MG63 (cell line): ENCODE measurements around the gene GYPC. TPM values are rescaled to one million over a fixed set of nuclear protein-coding genes. Genes with fewer than 3 reads are reported as not detected.

Experiments
- DNase-seq: peaks from one replicate; pipeline ENCODE4 v3.0.0-alpha.2; 2020
- H3K27me3 ChIP-seq: fragments of 250-450 bp; sonication (Bioruptor Pico); 2 replicates; pipeline ENCODE4 v1.5.1; 2020; ENCODE audit warnings: mild to moderate bottlenecking, moderate library complexity
- H3K36me3 ChIP-seq: fragments of 250-450 bp; sonication (Bioruptor Pico); 2 replicates; pipeline ENCODE4 v1.5.1; 2020; ENCODE audit warnings: mild to moderate bottlenecking, moderate library complexity
- H3K4me3 ChIP-seq: fragments of 250-450 bp; sonication (Bioruptor Pico); 2 replicates; pipeline ENCODE4 v1.5.1; 2020; ENCODE audit warnings: mild to moderate bottlenecking, moderate library complexity
- H3K9me3 ChIP-seq: fragments of 250-450 bp; sonication (Bioruptor Pico); 2 replicates; pipeline ENCODE4 v1.5.1; 2020; ENCODE audit warnings: mild to moderate bottlenecking, moderate library complexity
- total RNA-seq: library from RNA; depleted of rRNA; stranded (reverse); fragments of >200 nt; shearing (Covaris generic); gene quantifications from 2 replicates; pipeline ENCODE4 v1.2.3, GENCODE V29; 2014; ENCODE audit warnings: low replicate concordance

GYPC gene
- total RNA-seq, 1 experiment from 2014 or later = 118 TPM

DNA sequence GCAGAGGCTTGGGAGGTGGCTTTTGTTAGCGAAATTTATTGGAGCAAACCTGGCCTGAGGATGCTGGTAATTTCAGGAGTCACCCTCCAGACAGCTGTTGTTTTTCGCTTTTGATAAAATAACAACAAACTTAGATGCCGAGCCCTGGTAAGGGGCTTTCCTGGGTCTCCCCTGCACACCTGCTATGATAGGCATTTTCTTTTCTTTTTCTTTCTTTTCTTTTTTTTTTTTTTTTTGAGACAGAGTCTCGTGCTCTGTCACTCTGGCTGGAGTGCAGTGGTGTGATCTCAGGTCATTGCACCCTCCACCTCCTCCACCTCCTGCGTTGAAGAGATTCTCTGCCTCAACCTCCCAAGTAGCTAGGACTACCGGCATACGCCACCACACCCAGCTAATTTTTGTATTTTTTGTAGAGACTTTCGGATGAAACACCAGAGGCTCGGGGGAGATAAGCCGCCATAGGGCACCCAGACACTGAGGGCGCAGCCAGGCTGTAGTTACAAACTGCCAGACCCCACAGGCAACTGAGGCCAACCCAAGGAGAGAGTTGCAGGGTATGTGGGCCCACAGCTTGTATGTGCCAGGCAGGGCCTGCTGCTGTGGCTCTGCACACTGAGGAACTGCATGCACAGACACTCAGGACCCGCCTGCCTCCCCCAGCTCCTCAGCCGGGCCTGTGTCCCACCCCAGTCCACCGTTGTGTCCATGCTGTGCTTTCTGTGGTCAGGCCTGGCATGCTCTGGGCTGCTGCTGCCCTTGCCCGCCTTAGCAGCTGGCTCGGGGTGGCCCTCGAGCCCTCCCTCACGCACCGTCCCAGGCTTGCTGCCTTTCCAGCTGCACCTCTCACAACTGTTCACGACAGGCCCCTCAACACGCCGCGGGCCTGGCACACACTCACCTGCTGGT is 3.9 kb downstream of the GYPC start:
- no peak for DNase-seq
- Histone ChIP-seq H3K36me3 (0 out of 2 replicates have a peak, but pooled peaks cover 5% of the 10 kb centered on the region), H3K4me3 (no peak overlapping the region), H3K27me3 (no peaks in the 10 kb centered on the region), H3K9me3 (no peaks in the 10 kb centered on the region)

- no peak for DNase-seq
- 0 out of 2 replicates have a peak, but pooled peaks cover 5% of the 10 kb centered on the region for H3K36me3 ChIP-seq
- no peaks in the 10 kb centered on the region for H3K27me3 ChIP-seq
- no peak overlapping the region for H3K4me3 ChIP-seq
- no peaks in the 10 kb centered on the region for H3K9me3 ChIP-seq
These were observed 5.0 kb downstream of the GYPC start for GRCh38 chr2:126660971-126661370.

GRCh38 chr2:126661702-126662500 is 5.9 kb downstream of the GYPC start:
- no peak overlapping the region for H3K4me3 ChIP-seq
- DNase-seq = no peak

GRCh38 chr2:126662621-126663020 is 6.7 kb downstream of the GYPC start:
- Histone ChIP-seq H3K36me3 (0 out of 2 replicates have a peak, but pooled peaks cover 5% of the 10 kb centered on the region), H3K9me3 (no peaks in the 10 kb centered on the region), H3K4me3 (no peak overlapping the region), H3K27me3 (no peaks in the 10 kb centered on the region)
- no peak for DNase-seq

More at GRCh38 chr2:126661702-126662500, 5.9 kb downstream of the GYPC start:
- 0 out of 2 replicates have a peak, but pooled peaks cover 5% of the 10 kb centered on the region for H3K36me3 ChIP-seq
- no peaks in the 10 kb centered on the region for H3K27me3 ChIP-seq
- H3K9me3 ChIP-seq = no peaks in the 10 kb centered on the region

GRCh38 chr2:126663184-126663963 is 7.4 kb downstream of the GYPC start:
- Histone ChIP-seq H3K9me3 (no peaks in the 10 kb centered on the region), H3K27me3 (no peaks in the 10 kb centered on the region), H3K4me3 (no peak overlapping the region), H3K36me3 (0 out of 2 replicates have a peak, but pooled peaks cover 5% of the 10 kb centered on the region)
- no peak for DNase-seq

- Histone ChIP-seq H3K36me3 (0 out of 2 replicates have a peak, but pooled peaks cover 5% of the 10 kb centered on the region), H3K27me3 (no peaks in the 10 kb centered on the region), H3K4me3 (no peak overlapping the region), H3K9me3 (no peaks in the 10 kb centered on the region)
- no peak for DNase-seq
These were observed 8.3 kb downstream of the GYPC start for GRCh38 chr2:126664234-126664633.

DNA sequence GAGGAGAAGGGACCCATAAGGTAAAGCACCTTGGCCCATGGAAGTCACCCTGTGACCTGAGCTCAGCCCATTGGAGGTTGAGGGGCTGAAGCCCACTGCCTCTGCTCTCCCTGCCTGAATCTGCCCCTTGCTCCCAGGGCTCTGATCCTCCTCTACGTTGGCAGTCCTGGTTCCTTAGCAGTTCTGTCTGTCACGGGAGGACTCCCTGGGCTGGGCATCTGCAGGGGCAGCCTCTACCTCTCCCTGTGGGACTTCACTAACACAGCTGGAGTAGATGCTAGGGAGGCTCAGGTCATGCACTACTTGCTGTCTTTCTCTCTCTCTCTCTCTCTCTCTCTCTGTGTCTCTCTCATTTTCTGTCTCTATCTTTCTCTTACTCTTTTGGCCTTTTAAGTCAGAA is 8.7 kb downstream of the GYPC start:
- H3K27me3 ChIP-seq = no peaks in the 10 kb centered on the region
- 0 out of 2 replicates have a peak, but pooled peaks cover 5% of the 10 kb centered on the region for H3K36me3 ChIP-seq
- no peak for DNase-seq
- H3K9me3 ChIP-seq = no peaks in the 10 kb centered on the region
- H3K4me3 ChIP-seq = no peak overlapping the region

DNA sequence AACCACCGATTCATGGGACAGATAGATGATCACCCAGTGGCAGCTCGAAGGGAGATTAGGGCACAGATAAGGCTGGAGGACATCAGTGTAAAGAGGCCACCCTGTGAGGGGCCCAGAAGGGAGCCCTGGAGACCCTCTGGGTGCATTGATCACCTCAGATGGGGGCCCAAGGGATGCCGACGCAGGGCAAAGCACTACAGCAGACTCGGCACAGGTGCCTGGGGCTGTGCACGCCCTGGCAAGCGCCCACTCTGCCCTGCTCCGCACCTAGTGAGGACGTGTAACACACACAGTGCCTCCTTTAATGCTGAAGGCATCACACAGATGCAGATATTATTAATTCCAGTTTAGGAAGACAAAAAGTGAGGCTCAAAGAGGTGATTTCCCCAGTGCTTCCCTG is 9.5 kb downstream of the GYPC start:
- H3K4me3 ChIP-seq = no peak overlapping the region
- H3K27me3 ChIP-seq = no peaks in the 10 kb centered on the region
- H3K9me3 ChIP-seq = no peaks in the 10 kb centered on the region
- no peak for DNase-seq
- no peaks in the 10 kb centered on the region for H3K36me3 ChIP-seq

DNA sequence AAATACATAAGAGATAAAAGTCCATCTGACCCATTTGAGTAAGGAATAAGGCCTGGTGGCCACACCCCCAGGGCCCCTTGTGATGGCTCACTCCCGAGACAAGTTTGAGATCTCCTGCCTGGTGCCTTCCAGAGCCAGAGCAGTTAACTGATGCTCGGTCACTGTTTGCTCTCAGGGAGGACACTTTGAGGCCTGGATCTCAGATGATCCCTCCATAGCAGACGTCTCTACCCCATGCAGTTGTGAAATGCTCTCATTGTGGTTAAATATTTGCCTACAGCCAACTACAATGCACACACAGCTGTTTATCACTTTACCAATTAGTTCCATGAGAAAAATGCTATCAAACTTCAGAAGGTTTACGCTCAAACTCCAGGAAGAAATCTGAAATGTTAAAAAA is 12.3 kb downstream of the GYPC start:
- Histone ChIP-seq H3K9me3 (no peaks in the 10 kb centered on the region), H3K27me3 (no peaks in the 10 kb centered on the region), H3K4me3 (no peak overlapping the region), H3K36me3 (no peaks in the 10 kb centered on the region)
- no peak for DNase-seq

- Histone ChIP-seq H3K27me3 (no peaks in the 10 kb centered on the region), H3K36me3 (no peaks in the 10 kb centered on the region), H3K9me3 (no peaks in the 10 kb centered on the region), H3K4me3 (no peak overlapping the region)
- no peak for DNase-seq
These were observed 13.8 kb downstream of the GYPC start for GRCh38 chr2:126669772-126670171.

DNA sequence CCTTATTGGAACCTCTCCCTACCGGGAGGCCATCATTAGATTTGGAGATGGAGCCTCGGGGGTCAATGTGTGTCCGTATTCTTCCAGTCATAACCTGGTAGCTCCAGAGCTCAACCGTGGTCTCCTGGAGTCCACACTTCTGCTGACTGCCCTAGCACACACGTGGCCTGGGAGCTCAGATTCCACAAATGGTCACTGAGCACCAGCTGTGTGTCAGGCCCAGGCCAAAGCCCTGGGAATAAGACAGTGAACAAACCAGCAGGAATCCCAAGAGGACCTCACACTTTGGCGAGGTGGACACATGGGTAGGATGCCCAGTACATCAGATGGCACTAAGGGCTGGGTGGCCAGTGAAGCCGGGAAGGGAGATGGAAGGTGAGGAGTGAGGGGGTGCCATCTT is 15.5 kb downstream of the GYPC start:
- peaks cover 4% of the 10 kb centered on the region; the same call in 1 of the 2 replicates for H3K9me3 ChIP-seq
- DNase-seq = no peak
- no peak overlapping the region for H3K4me3 ChIP-seq
- no peaks in the 10 kb centered on the region for H3K36me3 ChIP-seq
- H3K27me3 ChIP-seq = no peaks in the 10 kb centered on the region

DNA sequence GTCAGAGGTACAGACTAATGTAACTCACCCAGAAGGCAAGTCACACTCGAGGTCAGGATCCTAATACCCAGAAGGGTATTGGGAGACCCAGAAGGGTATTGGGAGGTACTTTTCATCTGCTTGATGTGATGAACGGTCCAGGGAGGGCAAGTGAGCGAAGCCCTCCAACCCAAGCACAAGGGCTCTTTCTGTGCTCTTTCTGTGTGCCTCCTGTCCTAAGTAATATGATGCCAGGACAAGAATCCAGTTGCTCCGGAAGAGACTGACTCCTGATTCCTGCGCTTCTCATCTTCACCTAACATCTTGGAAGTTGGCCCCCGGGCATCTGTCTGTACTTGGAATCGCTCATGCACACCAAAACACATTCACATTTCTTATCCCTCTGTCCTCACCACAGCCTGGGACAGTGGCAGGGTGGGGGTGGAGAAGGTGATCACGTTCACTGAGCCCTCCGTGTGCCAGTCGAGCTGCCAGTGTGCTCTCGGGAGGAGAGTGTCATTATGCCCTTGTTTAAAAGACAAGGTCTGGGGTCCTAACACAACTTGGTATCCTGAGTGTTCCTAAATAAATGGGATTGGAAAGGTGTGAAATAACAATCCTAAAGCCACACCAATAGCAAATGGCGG is 17.1 kb downstream of the GYPC start:
- Histone ChIP-seq H3K9me3 (peaks cover 4% of the 10 kb centered on the region; the same call in 1 of the 2 replicates), H3K27me3 (no peaks in the 10 kb centered on the region), H3K36me3 (no peaks in the 10 kb centered on the region), H3K4me3 (no peak overlapping the region)
- DNase-seq = no peak

DNA sequence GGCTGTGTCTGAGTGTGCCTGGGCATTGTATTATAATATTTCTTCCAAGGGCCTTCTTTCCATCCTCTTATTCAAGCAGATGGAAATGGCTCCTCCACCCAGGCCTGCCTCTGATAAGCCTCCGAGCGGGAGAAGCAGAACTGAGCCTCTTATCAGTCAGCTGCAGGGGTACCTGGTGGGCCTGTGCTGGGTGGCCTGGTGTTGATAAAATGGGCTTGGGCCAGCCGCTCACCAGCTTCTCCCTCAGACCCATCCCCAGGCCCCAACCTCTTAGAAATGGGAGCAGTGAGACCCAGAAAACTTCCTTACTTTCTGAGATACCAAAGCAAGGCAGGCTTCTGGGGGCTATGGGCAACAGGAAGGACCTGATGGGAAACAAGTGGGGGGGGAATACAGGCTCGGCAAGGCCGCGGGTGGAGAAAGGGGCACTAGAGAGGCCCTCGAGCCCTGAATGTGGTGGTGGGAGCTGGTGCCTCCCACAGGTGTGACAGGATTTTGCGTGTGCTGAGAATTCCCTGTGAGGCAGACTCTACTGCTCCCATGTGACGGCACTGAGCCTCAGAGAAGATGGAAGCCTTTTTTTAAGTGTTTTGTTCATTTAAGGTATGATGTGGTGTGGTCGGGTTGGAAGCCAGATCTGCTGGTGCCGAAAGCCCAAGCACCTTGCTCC is 18.3 kb downstream of the GYPC start:
- Histone ChIP-seq H3K4me3 (no peak overlapping the region), H3K9me3 (peaks cover 4% of the 10 kb centered on the region; the same call in 1 of the 2 replicates)

GRCh38 chr2:126675637-126676036 is 19.7 kb downstream of the GYPC start:
- H3K4me3 ChIP-seq = no peak overlapping the region

More for the DNA sequence above, 18.3 kb downstream of the GYPC start:
- H3K36me3 ChIP-seq = no peaks in the 10 kb centered on the region
- no peaks in the 10 kb centered on the region for H3K27me3 ChIP-seq
- DNase-seq = no peak

More at GRCh38 chr2:126675637-126676036, 19.7 kb downstream of the GYPC start:
- H3K36me3 ChIP-seq = no peaks in the 10 kb centered on the region
- peaks cover 4% of the 10 kb centered on the region; the same call in 1 of the 2 replicates for H3K9me3 ChIP-seq
- no peaks in the 10 kb centered on the region for H3K27me3 ChIP-seq
- DNase-seq = no peak
